ENCODE data around the gene AMBRA1. TPM values are rescaled to one million over a fixed set of nuclear protein-coding genes. Genes with fewer than 3 reads are reported as not detected.

Gene AMBRA1
- polyA plus RNA-seq, 1 experiment, result 12.8 TPM

DNA sequence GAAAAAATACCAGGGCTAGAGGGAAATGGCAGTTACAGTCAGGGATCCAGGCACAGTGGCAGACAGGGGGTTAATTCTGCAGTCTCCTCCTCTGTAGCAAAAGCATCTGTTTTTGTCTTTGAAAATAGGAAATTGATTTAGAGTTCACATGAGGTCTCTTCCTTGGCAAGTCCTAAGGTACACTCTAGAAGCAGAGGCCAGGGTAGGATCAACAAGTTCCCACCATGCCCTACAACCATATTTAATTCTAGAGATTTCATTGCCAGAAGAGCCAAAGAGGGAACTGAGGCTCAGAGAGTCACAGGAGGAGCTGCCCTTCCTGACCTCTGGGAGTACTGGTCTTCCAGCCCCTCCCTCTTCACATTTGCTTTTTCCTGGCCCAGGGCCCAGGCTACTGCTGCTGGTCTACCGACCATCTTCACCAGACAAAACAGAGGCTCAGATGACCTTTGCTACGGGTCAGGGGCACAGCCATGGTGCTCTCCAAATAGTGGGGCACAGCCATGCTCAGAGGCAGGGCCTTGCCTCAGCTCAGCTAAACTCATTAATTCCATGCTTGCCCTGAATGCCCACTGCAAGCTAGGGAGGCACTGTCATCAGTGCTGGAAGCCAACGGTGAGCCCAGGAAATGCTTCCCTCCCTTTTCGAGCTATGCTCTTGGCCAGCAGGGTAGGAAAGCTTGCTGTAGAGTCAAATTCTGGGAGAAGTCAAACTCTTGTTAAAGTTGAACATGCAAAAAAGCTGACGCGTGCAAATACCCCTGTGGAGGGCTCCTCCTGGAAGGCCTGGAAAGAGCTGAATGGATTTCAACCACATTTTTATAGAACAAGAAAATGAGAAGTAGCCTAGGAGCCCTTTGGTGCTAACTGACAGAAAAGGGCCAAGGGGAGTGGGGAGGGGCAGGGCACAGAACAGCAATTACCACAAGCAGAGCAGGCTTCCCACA is 190.6 kb downstream of the AMBRA1 start:
- Histone ChIP-seq H3K4me3 (ENCODE audit: low read depth, low read length) (no peak overlapping the region), H3K36me3 (ENCODE audit: control insufficient read depth, insufficient read depth, low read length) (peaks cover 15% of the 10 kb centered on the region), H3K27me3 (ENCODE audit: control insufficient read depth, insufficient read depth, low read length) (no peaks in the 10 kb centered on the region)
- TF ChIP-seq, protein P1, sequence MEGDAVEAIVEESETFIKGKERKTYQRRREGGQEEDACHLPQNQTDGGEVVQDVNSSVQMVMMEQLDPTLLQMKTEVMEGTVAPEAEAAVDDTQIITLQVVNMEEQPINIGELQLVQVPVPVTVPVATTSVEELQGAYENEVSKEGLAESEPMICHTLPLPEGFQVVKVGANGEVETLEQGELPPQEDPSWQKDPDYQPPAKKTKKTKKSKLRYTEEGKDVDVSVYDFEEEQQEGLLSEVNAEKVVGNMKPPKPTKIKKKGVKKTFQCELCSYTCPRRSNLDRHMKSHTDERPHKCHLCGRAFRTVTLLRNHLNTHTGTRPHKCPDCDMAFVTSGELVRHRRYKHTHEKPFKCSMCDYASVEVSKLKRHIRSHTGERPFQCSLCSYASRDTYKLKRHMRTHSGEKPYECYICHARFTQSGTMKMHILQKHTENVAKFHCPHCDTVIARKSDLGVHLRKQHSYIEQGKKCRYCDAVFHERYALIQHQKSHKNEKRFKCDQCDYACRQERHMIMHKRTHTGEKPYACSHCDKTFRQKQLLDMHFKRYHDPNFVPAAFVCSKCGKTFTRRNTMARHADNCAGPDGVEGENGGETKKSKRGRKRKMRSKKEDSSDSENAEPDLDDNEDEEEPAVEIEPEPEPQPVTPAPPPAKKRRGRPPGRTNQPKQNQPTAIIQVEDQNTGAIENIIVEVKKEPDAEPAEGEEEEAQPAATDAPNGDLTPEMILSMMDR (IDR thresholded peaks at IDR 0.05; ENCODE audit: insufficient read depth, low read depth, low read length), result no peak
- POLR2A ChIA-PET, result no interaction called here
- DNase-seq (ENCODE audit: low read depth), result no peak
- CTCF ChIA-PET, result interaction anchor here (1.0 to 4.4 kb wide), 2 partner anchors 14 to 20 kb away, joined by 4 to 15 read pairs; no protein-coding TSS in a partner anchor

DNA sequence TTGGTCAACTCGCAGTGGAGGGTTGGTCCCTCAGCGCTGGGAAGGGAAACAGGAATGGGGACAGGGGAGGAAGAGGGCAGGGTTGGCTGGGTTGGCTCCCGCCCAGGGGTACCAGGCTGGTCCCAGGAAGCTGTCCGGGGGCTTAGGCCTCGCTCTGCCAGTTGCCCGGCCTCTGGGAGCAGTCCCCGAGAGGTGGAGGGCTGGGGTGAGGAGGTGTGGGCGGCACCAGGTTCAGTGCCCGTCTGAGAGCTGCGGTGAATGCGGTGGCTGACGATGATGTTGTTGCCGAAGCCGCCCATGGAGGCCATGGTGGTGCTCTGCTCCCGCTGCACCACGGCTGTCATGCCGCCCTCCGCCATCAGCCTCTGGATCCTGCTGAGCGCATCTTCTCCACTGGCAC is 196.3 kb downstream of the AMBRA1 start:
- DNase-seq (ENCODE audit: low read depth), result no peak
- TF ChIP-seq, protein P1 (IDR thresholded peaks at IDR 0.05; ENCODE audit: insufficient read depth, low read depth, low read length), result no peak
- H3K4me3 ChIP-seq (ENCODE audit: low read depth, low read length), result no peak overlapping the region
- ChIA-PET CTCF (interaction anchor here (1.7 to 2.5 kb wide), 2 partner anchors 9 to 12 kb away, joined by 5 to 6 read pairs; no protein-coding TSS in a partner anchor), POLR2A (no interaction called here)
- no peaks in the 10 kb centered on the region for H3K27me3 ChIP-seq (ENCODE audit: control insufficient read depth, insufficient read depth, low read length)
- H3K36me3 ChIP-seq (ENCODE audit: control insufficient read depth, insufficient read depth, low read length), result peaks cover 17% of the 10 kb centered on the region

DNA sequence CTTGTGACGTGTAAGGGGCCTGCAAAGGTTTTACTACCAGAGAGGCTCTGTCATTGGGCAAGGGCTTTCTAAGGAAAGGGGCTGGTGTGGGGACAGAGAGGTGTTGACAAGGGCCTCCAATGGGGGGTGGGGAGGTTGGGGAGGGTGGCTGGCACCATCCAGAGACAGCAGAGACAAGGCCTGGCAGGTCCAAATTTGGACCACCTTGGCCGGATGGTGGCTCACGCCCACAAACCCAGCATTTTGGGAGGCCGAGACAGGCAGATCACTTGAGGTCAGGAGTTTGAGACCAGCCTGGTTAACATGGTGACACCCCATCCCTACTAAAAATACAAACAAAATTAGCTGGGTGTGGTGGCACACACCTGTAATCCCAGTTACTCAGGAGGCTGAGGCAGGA is 200.1 kb downstream of the AMBRA1 start:
- ChIA-PET CTCF (interaction anchor here (1.2 to 2.9 kb wide), 3 partner anchors 8 to 42 kb away, joined by 3 to 12 read pairs (median 7); no protein-coding TSS in a partner anchor), POLR2A (no interaction called here)
- Histone ChIP-seq H3K4me3 (ENCODE audit: low read depth, low read length) (no peak overlapping the region), H3K27me3 (ENCODE audit: control insufficient read depth, insufficient read depth, low read length) (peaks cover 16% of the 10 kb centered on the region), H3K36me3 (ENCODE audit: control insufficient read depth, insufficient read depth, low read length) (peaks cover 13% of the 10 kb centered on the region)
- TF ChIP-seq, protein P1 (IDR thresholded peaks at IDR 0.05; ENCODE audit: insufficient read depth, low read depth, low read length), result no peak
- no peak for DNase-seq (ENCODE audit: low read depth)

DNA sequence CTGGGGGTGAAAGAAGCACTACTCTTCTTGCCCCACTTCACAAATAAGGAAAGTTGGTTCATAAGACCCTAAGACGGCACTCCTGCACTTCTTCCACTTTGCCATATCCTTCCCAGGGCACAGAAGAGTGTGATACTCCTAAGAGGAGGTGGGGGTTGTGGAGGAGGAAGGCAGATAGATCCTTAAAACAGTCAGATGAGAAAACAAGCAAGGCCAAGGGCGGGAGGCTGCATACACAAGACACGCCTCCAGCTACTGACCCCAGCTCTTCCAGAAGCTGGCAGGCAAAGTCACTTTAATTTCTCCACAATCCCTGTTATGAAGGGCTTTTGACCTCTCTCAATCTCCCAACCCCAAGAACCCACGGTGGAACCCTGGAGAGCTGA is 200.6 kb downstream of the AMBRA1 start:
- no peak overlapping the region for H3K4me3 ChIP-seq (ENCODE audit: low read depth, low read length)
- peaks cover 20% of the 10 kb centered on the region for H3K27me3 ChIP-seq (ENCODE audit: control insufficient read depth, insufficient read depth, low read length)
- TF ChIP-seq, protein P1 (IDR thresholded peaks at IDR 0.05; ENCODE audit: insufficient read depth, low read depth, low read length), result no peak
- no peak for DNase-seq (ENCODE audit: low read depth)
- peaks cover 13% of the 10 kb centered on the region for H3K36me3 ChIP-seq (ENCODE audit: control insufficient read depth, insufficient read depth, low read length)
- ChIA-PET POLR2A (no interaction called here), CTCF (interaction anchor here (0.7 to 7.2 kb wide), 7 partner anchors 8 to 149 kb away, joined by 3 to 81 read pairs (median 12); no protein-coding TSS in a partner anchor)

Measured in BJ (cell line).